HCT116 (cell line): ENCODE results near the gene NFX1. TPM values are rescaled to one million over a fixed set of nuclear protein-coding genes. Genes with fewer than 3 reads are reported as not detected.

ENCODE experiments used
- ATAC-seq: fragments of 200-7000 bp; cut with Tn5 transposase; 2 replicates; pipeline ENCODE4 v1.9.1; 2020; ENCODE audit warnings: mild to moderate bottlenecking, moderate library complexity
- BruUV-seq: library from RNA; stranded (reverse); fragments of 400-500 nt; replicated peaks from 2 replicates; lab custom pipeline; 2021; lab: Mats Ljungman, UMichigan
- CTCF ChIA-PET: fragments of 300-600 bp; sonication (Branson Sonifier 250); formaldehyde crosslinking; loops from one replicate; lab custom pipeline; 2021; ENCODE audit warnings: antibody characterized with exemption; lab: Charles Lee
- POLR2A ChIA-PET: fragments of 300-600, 350-600 bp; sonication (Branson Sonifier 250); formaldehyde crosslinking; loops from one replicate; lab custom pipeline; 2021; ENCODE audit warnings: antibody characterized with exemption; lab: Charles Lee
- RAD21 ChIA-PET, 2 experiments: fragments of 300-600 bp; sonication (Branson Sonifier 250); formaldehyde crosslinking; loops; one replicate each; lab custom pipeline; 2023; ENCODE audit warnings: low total read pairs in 2 of 2; ENCODE audit not compliant: uncharacterized antibody in 2 of 2, unreplicated experiment in 2 of 2, low non-redundant PET in 1 of 2; lab: Charles Lee
- DNase-seq: peaks from one replicate; pipeline ENCODE4 v3.0.0-alpha.2; 2010; ENCODE audit warnings: low read depth, low spot score
- H2AFZ ChIP-seq: fragments of 200-600 bp; shearing (Covaris generic), sonication (generic); 2 replicates; pipeline ENCODE4 v1.6.1; 2017; ENCODE audit warnings: low read depth, mixed run types, mixed read lengths, antibody characterized with exemption, low read length; ENCODE audit not compliant: poor library complexity, severe bottlenecking
- H3K27ac ChIP-seq: 2 replicates; pipeline ENCODE4 v1.5.1; 2012; ENCODE audit warnings: low read depth, low read length
- H3K27me3 ChIP-seq: fragments of 200-600 bp; sonication (generic); 2 replicates; pipeline ENCODE4 v1.6.1; 2016; ENCODE audit warnings: mixed run types, low read length, mixed read lengths; ENCODE audit not compliant: insufficient read depth
- H3K36me3 ChIP-seq, 2 experiments: fragments of 200-500 bp in 1 of 2; fragments of 200-600 bp in 1 of 2; sonication (Bioruptor generic) in 1 of 2; sonication (generic) in 1 of 2; 2 replicates each; pipeline versions ENCODE4 v1.5.1 to v1.6.1; 2014 to 2016; ENCODE audit warnings: low read length in 2 of 2, inconsistent platforms in 1 of 2, mixed read lengths in 1 of 2, mixed run types in 1 of 2; ENCODE audit not compliant: insufficient read depth in 2 of 2, control insufficient read depth in 1 of 2
- H3K4me1 ChIP-seq, 2 experiments: fragments of 200-600 bp in 1 of 2; sonication (generic) in 1 of 2; 2 replicates each; pipeline versions ENCODE4 v1.5.1 to v1.6.1; 2012 to 2017; ENCODE audit warnings: low read length in 2 of 2, inconsistent platforms in 1 of 2, mild to moderate bottlenecking in 1 of 2, mixed read lengths in 1 of 2, mixed run types in 1 of 2, moderate library complexity in 1 of 2; ENCODE audit not compliant: insufficient read depth in 2 of 2, control insufficient read depth in 1 of 2
- H3K4me2 ChIP-seq: fragments of 200-600 bp; sonication (generic); 2 replicates; pipeline ENCODE4 v1.6.1; 2017; ENCODE audit warnings: mixed run types, low read length, mixed read lengths
- H3K4me3 ChIP-seq, 2 experiments: fragments of 200-600 bp in 1 of 2; sonication (generic) in 1 of 2; replicated peaks in 1 of 2; 2 replicates each; pipeline ENCODE4 v1.5.1; 2011 to 2016; ENCODE audit warnings: low read length in 2 of 2, control low read depth in 1 of 2, low read depth in 1 of 2, mild to moderate bottlenecking in 1 of 2, mixed read lengths in 1 of 2, mixed run types in 1 of 2
- H3K79me2 ChIP-seq: fragments of 200-600 bp; sonication (generic); 2 replicates; pipeline ENCODE4 v1.6.1; 2017; ENCODE audit warnings: mild to moderate bottlenecking, mixed run types, low read length, moderate library complexity, mixed read lengths; ENCODE audit not compliant: insufficient read depth
- H3K9ac ChIP-seq: fragments of 200-600 bp; sonication (generic); 2 replicates; pipeline ENCODE4 v1.6.1; 2016; ENCODE audit warnings: low read length, mixed read lengths
- H3K9me2 ChIP-seq: fragments of 200-600 bp; sonication (generic), shearing (Covaris generic); 2 replicates; pipeline ENCODE4 v1.6.1; 2017; ENCODE audit warnings: mixed run types, mild to moderate bottlenecking, moderate library complexity; ENCODE audit not compliant: insufficient read depth
- H3K9me3 ChIP-seq, 2 experiments: fragments of 200-500 bp in 1 of 2; fragments of 200-600 bp in 1 of 2; sonication (Bioruptor generic) in 1 of 2; sonication (generic) in 1 of 2; 2 replicates each; pipeline ENCODE4 v1.6.1; 2014 to 2017; ENCODE audit warnings: low read length in 2 of 2, mixed read lengths in 2 of 2, inconsistent platforms in 1 of 2, low read depth in 1 of 2, mild to moderate bottlenecking in 1 of 2, mixed run types in 1 of 2, moderate library complexity in 1 of 2; ENCODE audit not compliant: control insufficient read depth in 1 of 2, insufficient read depth in 1 of 2
- H4K20me1 ChIP-seq: fragments of 200-600 bp; sonication (generic), shearing (Covaris generic); 2 replicates; pipeline ENCODE4 v1.6.1; 2017; ENCODE audit warnings: mixed run types, mild to moderate bottlenecking, moderate library complexity; ENCODE audit not compliant: insufficient read depth
- ATF3 ChIP-seq: IDR thresholded peaks from 2 replicates; pipeline ENCODE4 v1.6.1; 2012
- CBX3 ChIP-seq: IDR thresholded peaks from 2 replicates; pipeline ENCODE4 v1.6.1; 2012; ENCODE audit warnings: low read depth
- CEBPB ChIP-seq: IDR thresholded peaks from 2 replicates; pipeline ENCODE4 v1.6.1; 2012; ENCODE audit warnings: low read depth
- CTCF ChIP-seq, 3 experiments: fragments of 200-600 bp in 1 of 3; sonication (generic) in 1 of 3; IDR thresholded peaks in 2 of 3; conservative IDR thresholded peaks in 1 of 3; 2 replicates each; pipeline ENCODE4 v1.5.1; 2012 to 2017; ENCODE audit warnings: low read depth in 2 of 3, low read length in 2 of 3, antibody characterized with exemption in 1 of 3, borderline replicate concordance in 1 of 3, control low read depth in 1 of 3, mild to moderate bottlenecking in 1 of 3, mixed read lengths in 1 of 3, mixed run types in 1 of 3, moderate library complexity in 1 of 3; ENCODE audit not compliant: insufficient read depth in 1 of 3
- EGR1 ChIP-seq: IDR thresholded peaks from 2 replicates; pipeline ENCODE4 v1.6.1; 2012; ENCODE audit warnings: low read depth
- ELF1 ChIP-seq: IDR thresholded peaks from 2 replicates; pipeline ENCODE4 v1.6.1; 2012; ENCODE audit warnings: low read depth, borderline replicate concordance
- POLR2A ChIP-seq: IDR thresholded peaks from 2 replicates; pipeline ENCODE4 v1.7.0; 2011; ENCODE audit warnings: borderline replicate concordance; ENCODE audit not compliant: insufficient read depth, insufficient read length; ENCODE audit errors: extremely low read depth
- POLR2AphosphoS5 ChIP-seq: IDR thresholded peaks from 2 replicates; pipeline ENCODE4 v1.6.1; 2011; ENCODE audit warnings: mild to moderate bottlenecking, low read depth, low read length, moderate library complexity
- SIN3A ChIP-seq: IDR thresholded peaks from 2 replicates; pipeline ENCODE4 v1.6.1; 2012; ENCODE audit warnings: low read depth
- SP1 ChIP-seq: IDR thresholded peaks from 2 replicates; pipeline ENCODE4 v1.6.1; 2012; ENCODE audit warnings: low read depth
- SRF ChIP-seq: IDR thresholded peaks from 2 replicates; pipeline ENCODE4 v1.6.1; 2012; ENCODE audit warnings: low read depth
- TCF7L2 ChIP-seq: IDR thresholded peaks from 2 replicates; pipeline ENCODE4 v1.7.0; 2011; ENCODE audit warnings: borderline replicate concordance, inconsistent platforms; ENCODE audit not compliant: insufficient read depth, insufficient read length; ENCODE audit errors: extremely low read depth
- YY1 ChIP-seq: IDR thresholded peaks from 2 replicates; pipeline ENCODE4 v1.6.1; 2011; ENCODE audit warnings: low read length, low read depth, moderate library complexity, mild to moderate bottlenecking; ENCODE audit not compliant: insufficient replicate concordance; ENCODE audit errors: extremely low read depth
- ZBTB33 ChIP-seq: IDR thresholded peaks from 2 replicates; pipeline ENCODE4 v1.6.1; 2011; ENCODE audit warnings: mild to moderate bottlenecking, low read length, moderate library complexity; ENCODE audit not compliant: insufficient replicate concordance; ENCODE audit errors: extremely low read depth
- ZFX ChIP-seq: fragments of 450-650 bp; IDR thresholded peaks from 2 replicates; pipeline ENCODE4 v1.6.1; 2017
- ZNF274 ChIP-seq: fragments of 200-500 bp; sonication (Bioruptor generic); IDR thresholded peaks from 2 replicates; pipeline ENCODE4 v1.6.1; 2014; ENCODE audit warnings: mild to moderate bottlenecking, low read depth, low read length, inconsistent platforms
- intact Hi-C: fragments of 100-400 bp; cut with micrococcal nuclease; formaldehyde crosslinking; loops from 2 replicates; pipeline ENCODE4 v1.10.0; 2022
- total RNA-seq: library from RNA; stranded (reverse); gene quantifications from one replicate; pipeline ENCODE4 v1.2.1, GENCODE V29; 2021; ENCODE audit not compliant: unreplicated experiment
- TF ChIP-seq, protein P1 (sequence below): IDR thresholded peaks from 2 replicates; pipeline ENCODE4 v1.6.1; 2012

NFX1 gene
- total RNA-seq, 1 experiment from 2014 or later: 31.7 TPM

DNA sequence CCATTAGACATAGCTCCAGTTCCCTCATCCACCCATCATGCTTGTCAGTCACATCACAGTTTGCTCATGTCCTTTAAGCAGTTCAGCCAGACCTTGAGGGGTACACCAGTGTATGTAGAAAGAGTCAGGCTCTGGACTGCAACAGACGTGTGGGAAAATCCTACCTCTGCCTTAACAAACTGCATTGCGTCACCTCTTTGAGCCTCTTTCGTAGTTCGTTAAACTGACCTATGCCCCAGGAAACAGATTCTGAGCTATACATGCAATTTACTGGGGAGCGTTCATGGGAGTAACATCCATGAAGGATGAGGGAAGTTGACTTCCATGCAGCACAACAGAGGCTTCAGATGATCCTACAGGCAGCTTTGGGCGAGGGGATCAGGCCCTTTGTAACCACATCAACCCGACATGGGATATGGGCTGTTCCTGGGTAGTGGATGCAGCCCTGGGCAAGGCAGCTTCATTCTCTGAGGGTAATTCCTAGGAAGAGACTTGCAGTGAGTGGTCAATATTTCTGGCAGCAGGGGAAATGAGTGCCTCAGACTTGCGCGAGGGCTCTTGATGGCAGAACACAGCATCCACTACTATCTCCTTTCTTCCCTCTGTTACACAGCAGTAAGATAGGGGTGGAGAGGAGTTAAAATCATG is 46.1 kb upstream of the NFX1 start (continued):
- TF ChIP-seq ZNF274 (no peak), SP1 (no peak), YY1 (no peak), POLR2AphosphoS5 (no peak), ELF1 (no peak), SIN3A (no peak), ZFX (no peak), ZBTB33 (no peak), EGR1 (no peak), CEBPB (no peak)
- TF ChIP-seq, all 23 proteins: peak for 0

GRCh38 chr9:33245341-33245740 is 45.0 kb upstream of the NFX1 start:
- Histone ChIP-seq H3K27me3 (no peaks in the 10 kb centered on the region), H3K36me3 (no peaks in the 10 kb centered on the region), H3K4me1 (no peaks in the 10 kb centered on the region), H3K4me3 (no peak overlapping the region), H2AFZ (no peak overlapping the region), H3K4me2 (no peak overlapping the region), H3K9me2 (no peaks in the 10 kb centered on the region), H3K9ac (no peak overlapping the region), H3K27ac (no peak overlapping the region), H3K79me2 (no peaks in the 10 kb centered on the region), H4K20me1 (no peaks in the 10 kb centered on the region), H3K9me3 (no peaks in the 10 kb centered on the region)
- POLR2A ChIA-PET: no interaction called here
- RAD21 ChIA-PET: no interaction called here
- ATAC-seq (no peak), DNase-seq (no peak)
- CTCF ChIA-PET: no interaction called here
- intact Hi-C loops: no loop called here
- no TSS peak for BruUV-seq
- TF ChIP-seq CTCF (IDR thresholded peaks at IDR 0.05 in 2 of 3, conservative IDR thresholded peaks at IDR 0.05 in 1 of 3; ENCODE audit: borderline replicate concordance in 1 of 3, insufficient read depth in 1 of 3, low read depth in 2 of 3, low read length in 2 of 3) (no peak), SRF (no peak), SIN3A (no peak), EGR1 (no peak), SP1 (no peak), TCF7L2 (no peak), ATF3 (no peak), CEBPB (no peak), CBX3 (no peak), POLR2A (no peak), YY1 (no peak)
- TF ChIP-seq, protein P1, sequence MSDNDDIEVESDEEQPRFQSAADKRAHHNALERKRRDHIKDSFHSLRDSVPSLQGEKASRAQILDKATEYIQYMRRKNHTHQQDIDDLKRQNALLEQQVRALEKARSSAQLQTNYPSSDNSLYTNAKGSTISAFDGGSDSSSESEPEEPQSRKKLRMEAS: no peak
